Measurements from ENCODE around the gene PLXNA1.

The PLXNA1 gene

DNA sequence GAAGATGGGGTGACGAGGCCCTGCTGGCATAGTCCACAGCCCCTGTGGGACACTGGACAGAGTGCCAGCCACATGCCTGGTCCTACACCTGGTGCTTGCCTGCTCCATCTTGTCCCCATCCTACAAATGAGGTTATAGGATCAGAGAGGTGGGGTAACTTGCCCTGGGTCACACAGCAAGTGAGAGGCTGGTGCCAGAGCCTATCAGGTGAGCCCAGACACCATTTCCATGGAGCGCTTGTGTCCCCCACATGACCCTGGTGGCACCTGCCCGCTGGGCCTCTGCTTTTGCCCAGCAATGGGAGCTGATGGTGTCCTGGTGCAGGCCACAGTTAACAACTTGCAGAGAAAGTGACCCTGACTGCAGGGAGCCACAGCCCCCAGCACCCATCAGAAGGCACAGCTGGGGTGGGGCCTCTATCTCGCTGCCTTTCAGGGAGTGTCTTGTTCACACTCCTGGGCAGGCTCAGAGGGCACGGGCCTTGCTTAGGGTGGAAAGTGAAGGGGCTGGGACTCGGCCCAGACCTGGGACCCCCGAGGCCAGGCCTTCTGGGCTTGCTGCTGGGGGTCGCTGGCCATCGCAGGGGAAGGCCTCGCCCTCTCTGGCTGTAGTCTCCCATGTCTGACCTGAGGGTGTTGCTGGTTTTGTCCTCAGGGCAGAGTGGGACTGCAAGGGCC is 7.2 kb downstream of the PLXNA1 start:
- Histone ChIP-seq H4K20me1 (peaks cover 55 to 100% (median 100%) of the 10 kb centered on the region in 11 experiments), H3K4me3 (no peak overlapping the region), H3K4me2 (peak overlapping the region in 2 of 11 experiments; percentile 4 to 5; a peak in 3 of 22 replicates), H3K27me3 (peaks cover 4 to 17% (median 8%) of the 10 kb centered on the region in 11 experiments; a peak in 19 of 22 replicates), H3K9me3 (replicated peaks in 1 of 11) (no peaks in the 10 kb centered on the region), H3K4me1 (peaks cover 23 to 51% (median 35%) of the 10 kb centered on the region in 10 experiments), H3K27ac (no peak overlapping the region), H3K36me3 (peaks cover 0 to 55% (median 0%) of the 10 kb centered on the region in 11 experiments; a peak in 8 of 22 replicates), H3K9ac (0 out of 22 replicates have a peak overlapping the region, but pooled peaks of 1 of the 11 experiments have one; percentile 9)
- TF ChIP-seq Cebpa-rat (IDR thresholded peaks at IDR 0.05), result no peak

DNA sequence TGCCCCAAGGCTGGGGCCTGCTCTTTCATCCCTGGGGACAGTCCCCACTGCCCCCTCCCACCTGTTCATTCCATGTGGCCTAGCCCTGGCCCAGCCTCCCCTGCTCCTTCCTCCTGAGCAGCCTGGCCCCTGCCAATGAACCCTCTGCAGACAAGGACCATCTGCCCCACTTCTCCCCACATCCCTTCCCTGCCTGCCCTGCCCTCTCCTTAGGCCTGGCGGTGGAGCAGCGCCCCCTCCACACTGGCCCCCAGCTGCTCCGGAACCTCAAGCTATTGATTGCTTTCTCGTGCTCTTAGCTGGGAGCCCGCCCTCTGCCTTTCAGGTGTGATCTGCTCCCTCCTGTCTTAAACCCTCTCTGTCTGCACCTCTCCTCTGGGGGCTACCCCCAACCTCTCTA is 8.0 kb downstream of the PLXNA1 start:
- no peak for TF ChIP-seq Cebpa-rat (IDR thresholded peaks at IDR 0.05)
- Histone ChIP-seq H4K20me1 (peaks cover 55 to 100% (median 100%) of the 10 kb centered on the region in 11 experiments), H3K9ac (0 out of 22 replicates have a peak overlapping the region, but pooled peaks of 1 of the 11 experiments have one; percentile 9), H3K4me1 (peaks cover 24 to 59% (median 42%) of the 10 kb centered on the region in 10 experiments), H3K4me3 (no peak overlapping the region), H3K27ac (no peak overlapping the region), H3K9me3 (replicated peaks in 1 of 11) (no peaks in the 10 kb centered on the region), H3K4me2 (peak overlapping the region in 2 of 11 experiments; percentile 4 to 5; a peak in 2 of 22 replicates), H3K27me3 (peaks cover 0 to 19% (median under 1%) of the 10 kb centered on the region in 11 experiments; a peak in 8 of 22 replicates), H3K36me3 (peaks cover 0 to 60% (median 0%) of the 10 kb centered on the region in 11 experiments; a peak in 8 of 22 replicates)

DNA sequence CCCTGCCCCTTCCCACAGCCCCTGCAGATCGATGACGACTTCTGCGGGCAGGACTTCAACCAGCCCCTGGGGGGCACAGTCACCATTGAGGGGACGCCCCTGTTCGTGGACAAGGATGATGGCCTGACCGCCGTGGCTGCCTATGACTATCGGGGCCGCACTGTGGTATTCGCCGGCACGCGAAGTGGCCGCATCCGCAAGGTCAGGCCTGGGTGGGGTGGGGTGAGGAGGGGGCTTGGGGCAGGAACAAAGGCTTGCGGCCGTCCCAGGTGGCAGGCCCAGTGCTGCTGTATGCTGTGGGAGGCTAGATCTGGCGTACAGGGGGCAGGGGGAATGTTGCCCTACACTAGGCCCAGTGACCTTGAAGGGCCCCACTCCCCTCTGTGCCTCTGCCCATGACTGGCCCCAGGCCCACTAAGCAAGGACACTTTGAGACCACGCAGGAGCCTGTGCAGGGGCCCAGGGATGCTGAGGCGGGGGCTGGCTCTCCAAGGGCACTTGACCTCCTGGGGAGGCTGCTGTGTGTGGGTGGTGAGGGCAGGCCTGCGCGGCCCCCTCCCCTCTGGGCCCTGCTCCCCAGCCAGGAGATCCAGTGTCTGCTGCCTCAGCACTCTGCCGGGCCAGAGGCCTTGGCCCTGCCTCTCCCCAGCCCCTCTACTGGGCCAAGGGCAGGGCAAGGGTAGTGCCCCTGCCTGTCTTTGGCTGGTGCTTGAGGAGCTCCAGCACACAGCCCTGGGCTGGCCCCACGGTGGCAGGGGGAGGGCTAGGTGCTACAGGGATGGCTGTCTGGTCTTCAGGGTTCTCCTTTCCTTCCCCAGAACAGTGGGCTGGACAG is 8.7 kb downstream of the PLXNA1 start:
- H3K36me3 ChIP-seq, result peaks cover 0 to 66% (median 0%) of the 10 kb centered on the region in 11 experiments; a peak in 8 of 22 replicates
- no peaks in the 10 kb centered on the region for H3K9me3 ChIP-seq (replicated peaks in 1 of 11)
- H4K20me1 ChIP-seq, result peaks cover 55 to 100% (median 100%) of the 10 kb centered on the region in 11 experiments
- H3K27me3 ChIP-seq, result peaks cover 0 to 26% (median 0%) of the 10 kb centered on the region in 11 experiments; a peak in 7 of 22 replicates
- H3K4me2 ChIP-seq, result peak overlapping the region in 4 of 11 experiments; percentile 93 to 100 (median 96); a peak in 3 of 22 replicates
- no peak overlapping the region for H3K4me3 ChIP-seq
- TF ChIP-seq Cebpa-rat (IDR thresholded peaks at IDR 0.05), result no peak
- H3K27ac ChIP-seq, result no peak overlapping the region
- H3K9ac ChIP-seq, result peak overlapping the region in 2 of 11 experiments; percentile 5 to 34; a peak in 1 of 22 replicates
- peaks cover 24 to 65% (median 49%) of the 10 kb centered on the region in 10 experiments for H3K4me1 ChIP-seq

DNA sequence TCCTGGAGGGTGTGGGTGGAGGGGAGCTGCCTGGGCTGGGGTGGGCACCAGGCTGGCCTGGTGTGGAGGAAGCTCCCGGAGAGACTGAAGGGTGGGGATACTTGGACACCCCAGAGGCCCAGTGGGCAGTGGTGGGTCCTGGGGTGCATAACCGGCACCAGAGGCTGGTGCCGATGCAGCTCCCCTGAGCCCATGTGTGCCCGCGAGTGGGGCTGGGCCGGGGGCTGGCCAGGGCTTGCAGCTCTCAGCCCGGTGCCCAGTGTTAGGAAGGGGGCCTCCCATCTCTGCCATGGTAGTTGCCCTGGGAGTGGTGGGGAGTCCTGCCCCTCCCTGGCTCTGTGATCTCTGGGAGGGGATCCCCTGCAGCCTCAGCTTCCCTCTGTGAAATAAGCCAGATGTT is 9.3 kb downstream of the PLXNA1 start:
- no peak for TF ChIP-seq Cebpa-rat (IDR thresholded peaks at IDR 0.05)
- H3K9me3 ChIP-seq (replicated peaks in 1 of 11), result no peaks in the 10 kb centered on the region
- H3K4me1 ChIP-seq, result peaks cover 24 to 72% (median 54%) of the 10 kb centered on the region in 10 experiments
- no peak overlapping the region for H3K27ac ChIP-seq
- peak overlapping the region in 1 of 11 experiments; percentile 34; a peak in 1 of 22 replicates for H3K9ac ChIP-seq
- H3K4me3 ChIP-seq, result no peak overlapping the region
- peaks cover 0 to 28% (median 0%) of the 10 kb centered on the region in 11 experiments; a peak in 7 of 22 replicates for H3K27me3 ChIP-seq
- H3K4me2 ChIP-seq, result peak overlapping the region in 8 of 11 experiments; percentile 85 to 100 (median 94); a peak in 10 of 22 replicates
- H3K36me3 ChIP-seq, result peaks cover 0 to 73% (median 0%) of the 10 kb centered on the region in 11 experiments; a peak in 8 of 22 replicates
- H4K20me1 ChIP-seq, result peaks cover 55 to 100% (median 100%) of the 10 kb centered on the region in 11 experiments

DNA sequence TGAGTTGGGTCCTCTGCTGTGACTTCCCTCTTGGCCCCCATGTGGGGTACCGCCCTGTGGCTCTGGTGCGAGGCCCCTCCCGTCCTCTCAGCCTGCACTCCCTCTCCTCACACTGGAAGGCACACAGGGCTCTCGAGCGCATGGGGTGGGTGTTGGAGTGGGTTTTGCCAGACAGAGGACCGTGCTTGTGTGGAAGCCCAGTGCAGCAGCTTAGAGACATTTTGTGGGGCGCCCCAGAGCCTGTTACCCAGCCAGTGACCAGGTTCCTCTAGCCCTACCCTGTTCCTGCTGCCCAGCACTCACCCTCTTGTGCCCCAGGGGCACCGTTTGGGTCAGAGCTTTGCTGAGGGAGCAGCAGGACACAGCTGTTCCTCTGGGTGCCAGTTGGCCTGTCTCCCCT is 9.9 kb downstream of the PLXNA1 start:
- Histone ChIP-seq H3K4me1 (peaks cover 24 to 77% (median 59%) of the 10 kb centered on the region in 10 experiments), H4K20me1 (peaks cover 58 to 100% (median 100%) of the 10 kb centered on the region in 11 experiments), H3K27ac (no peak overlapping the region), H3K4me3 (no peak overlapping the region), H3K36me3 (peaks cover 0 to 78% (median 0%) of the 10 kb centered on the region in 11 experiments; a peak in 8 of 22 replicates), H3K9ac (0 out of 22 replicates have a peak overlapping the region, but pooled peaks of 1 of the 11 experiments have one; percentile 68), H3K9me3 (replicated peaks in 1 of 11) (no peaks in the 10 kb centered on the region), H3K27me3 (peaks cover 0 to 28% (median 0%) of the 10 kb centered on the region in 11 experiments; a peak in 7 of 22 replicates), H3K4me2 (peak overlapping the region in 9 of 11 experiments; percentile 71 to 100 (median 94); a peak in 16 of 22 replicates)
- no peak for TF ChIP-seq Cebpa-rat (IDR thresholded peaks at IDR 0.05)

DNA sequence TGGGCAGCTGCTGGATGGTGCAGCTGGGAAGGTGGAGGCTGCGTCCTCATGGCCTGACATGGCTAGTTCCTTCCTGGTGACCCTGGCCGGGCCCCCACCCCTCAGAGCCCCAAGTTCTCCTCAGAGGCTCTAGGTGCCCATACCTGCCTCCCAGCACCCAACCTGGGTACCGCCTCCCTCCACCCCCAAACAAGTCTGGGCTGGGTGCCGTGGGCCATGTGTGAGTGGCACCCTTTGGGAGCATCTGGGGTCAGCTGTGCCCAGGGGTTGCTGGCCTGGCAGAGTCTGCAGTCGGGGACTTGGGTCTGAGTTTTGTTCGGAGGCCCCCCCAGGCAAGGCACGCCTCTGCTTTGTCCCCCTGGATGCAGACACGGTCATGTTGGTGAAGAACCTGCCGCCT is 10.5 kb downstream of the PLXNA1 start:
- H3K27ac ChIP-seq, result no peak overlapping the region

DNA sequence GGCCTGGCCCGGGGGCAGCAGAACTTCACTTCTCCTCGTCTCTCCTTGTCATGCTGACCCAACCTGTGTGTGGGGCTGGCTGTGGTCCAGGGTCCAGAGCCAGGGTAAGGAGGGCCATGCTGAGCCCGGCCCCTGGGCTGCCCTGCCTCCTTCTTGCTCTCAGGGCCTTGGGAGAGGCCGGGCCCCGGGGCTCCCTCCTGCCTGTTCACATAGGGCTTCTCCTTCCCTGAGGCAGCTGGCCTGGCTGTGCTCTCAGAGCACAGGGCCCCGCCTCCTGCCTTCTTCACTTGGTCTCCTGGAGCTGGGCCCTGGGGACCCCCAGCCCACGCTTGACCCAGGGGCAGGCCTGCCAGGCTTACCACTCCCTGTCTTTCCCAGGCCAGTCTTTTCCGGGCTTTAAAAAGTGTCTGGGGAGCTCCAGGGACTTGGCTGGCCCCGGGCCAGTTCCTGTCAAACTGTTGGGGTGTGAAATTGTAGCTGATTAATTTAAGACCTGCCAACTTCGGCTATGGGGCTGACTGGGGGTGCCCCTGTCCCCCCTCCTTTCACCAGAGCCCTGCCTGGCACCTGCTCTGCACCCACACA is 11.8 kb downstream of the PLXNA1 start:
- Histone ChIP-seq H3K4me3 (peak overlapping the region in 3 of 10 experiments; percentile 23 to 34 (median 29); a peak in 3 of 20 replicates), H3K4me1 (peaks cover 24 to 87% (median 70%) of the 10 kb centered on the region in 10 experiments), H3K9ac (peak overlapping the region in 8 of 11 experiments; percentile 39 to 68 (median 46); a peak in 12 of 22 replicates), H3K4me2 (peak overlapping the region; percentile 46 to 100 (median 93)), H3K27ac (peak overlapping the region in 2 of 11 experiments; percentile 9 to 17; a peak in 1 of 22 replicates), H3K36me3 (peaks cover 0 to 67% (median 0%) of the 10 kb centered on the region in 11 experiments; a peak in 7 of 22 replicates), H4K20me1 (peaks cover 68 to 100% (median 100%) of the 10 kb centered on the region in 11 experiments), H3K9me3 (replicated peaks in 1 of 11) (no peaks in the 10 kb centered on the region), H3K27me3 (peaks cover 0 to 28% (median 0%) of the 10 kb centered on the region in 11 experiments; a peak in 7 of 22 replicates)
- no peak for TF ChIP-seq Cebpa-rat (IDR thresholded peaks at IDR 0.05)

More for the DNA sequence above, 10.5 kb downstream of the PLXNA1 start:
- peaks cover 0 to 80% (median 0%) of the 10 kb centered on the region in 11 experiments; a peak in 8 of 22 replicates for H3K36me3 ChIP-seq
- no peaks in the 10 kb centered on the region for H3K9me3 ChIP-seq (replicated peaks in 1 of 11)
- peaks cover 24 to 84% (median 66%) of the 10 kb centered on the region in 10 experiments for H3K4me1 ChIP-seq
- H3K9ac ChIP-seq, result peak overlapping the region in 2 of 11 experiments; percentile 55 to 68; a peak in 3 of 22 replicates
- TF ChIP-seq Cebpa-rat (IDR thresholded peaks at IDR 0.05), result no peak
- H3K27me3 ChIP-seq, result peaks cover 0 to 28% (median 0%) of the 10 kb centered on the region in 11 experiments; a peak in 7 of 22 replicates
- peak overlapping the region in 9 of 11 experiments; percentile 71 to 100 (median 94); a peak in 18 of 22 replicates for H3K4me2 ChIP-seq
- no peak overlapping the region for H3K4me3 ChIP-seq
- H4K20me1 ChIP-seq, result peaks cover 58 to 100% (median 100%) of the 10 kb centered on the region in 11 experiments

Measured in BLaER1 treated with 17β-estradiol and CSF1 and Interleukin-3, amounts not matched to agents 10 nM and 100 nM (cell line).